Subcutaneous abdominal adipose tissue (tissue), 5 donors: Measurements from ENCODE around the gene PDK1.
"Not testable (repeated sequence)": the region's sequence is repeated elsewhere in the genome, so short reads cannot be mapped to it uniquely, and the experiment has no call there.

Experiments
- H3K27ac ChIP-seq: one replicate; pipeline ENCODE4 v1.7.0; 2013; ENCODE audit warnings: low read depth, mild to moderate bottlenecking, inconsistent platforms, low read length, moderate library complexity
- H3K27me3 ChIP-seq, 5 donors: one replicate each; pipeline ENCODE4 v1.7.0; 2013; ENCODE audit warnings: low read length in 5 of 5, inconsistent platforms in 1 of 5; ENCODE audit not compliant: control insufficient read depth in 5 of 5, insufficient read depth in 4 of 5
- H3K36me3 ChIP-seq, 5 donors: one replicate each; pipeline ENCODE4 v1.7.0; 2013; ENCODE audit warnings: low read length in 5 of 5; ENCODE audit not compliant: control insufficient read depth in 5 of 5, insufficient read depth in 5 of 5
- H3K4me1 ChIP-seq, 5 donors: one replicate each; pipeline ENCODE4 v1.7.0; 2013; ENCODE audit warnings: low read length in 5 of 5, mild to moderate bottlenecking in 3 of 5, moderate library complexity in 1 of 5; ENCODE audit not compliant: control insufficient read depth in 5 of 5, insufficient read depth in 5 of 5
- H3K4me3 ChIP-seq, 5 donors: one replicate each; pipeline ENCODE4 v1.7.0; 2013; ENCODE audit warnings: low read length in 5 of 5, low read depth in 1 of 5
- H3K9ac ChIP-seq, 5 donors: one replicate each; pipeline ENCODE4 v1.7.0; 2013; ENCODE audit warnings: low read length in 5 of 5, mild to moderate bottlenecking in 4 of 5, moderate library complexity in 3 of 5
- H3K9me3 ChIP-seq, 5 donors: one replicate each; pipeline ENCODE4 v1.7.0; 2013; ENCODE audit warnings: low read length in 5 of 5; ENCODE audit not compliant: control insufficient read depth in 5 of 5
- donor health status: healthy.
- donor health status: healthy.
- donor health status: healthy.
- donor health status: healthy.
- donor health status: healthy.

Gene PDK1

DNA sequence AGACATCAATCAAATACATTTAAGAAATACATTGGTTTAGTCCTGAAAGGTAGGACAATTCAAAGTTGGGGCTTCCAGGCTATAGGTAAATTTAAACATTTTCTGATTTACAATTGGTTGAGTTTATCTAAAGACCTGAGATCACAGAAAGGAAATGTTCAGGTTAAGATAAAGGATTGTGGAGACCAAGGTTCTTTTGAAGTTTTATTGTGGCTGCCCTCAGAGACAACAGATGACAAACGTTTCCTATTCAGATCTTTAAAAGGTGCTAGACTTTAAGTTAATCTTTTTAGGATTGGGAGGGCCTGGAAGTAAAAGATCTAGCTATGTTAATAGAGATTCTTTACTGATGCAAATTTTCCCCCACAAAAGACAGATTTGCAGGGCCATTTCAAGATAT, 6.1 kb upstream of the PDK1 start:
- not testable (repeated sequence) for H3K27me3 ChIP-seq, H3K9ac ChIP-seq, H3K9me3 ChIP-seq, H3K27ac ChIP-seq, H3K4me3 ChIP-seq, H3K36me3 ChIP-seq
- H3K4me1 ChIP-seq: peaks cover 1 to 19% (median 12%) of the 10 kb centered on the region in 5 donors

DNA sequence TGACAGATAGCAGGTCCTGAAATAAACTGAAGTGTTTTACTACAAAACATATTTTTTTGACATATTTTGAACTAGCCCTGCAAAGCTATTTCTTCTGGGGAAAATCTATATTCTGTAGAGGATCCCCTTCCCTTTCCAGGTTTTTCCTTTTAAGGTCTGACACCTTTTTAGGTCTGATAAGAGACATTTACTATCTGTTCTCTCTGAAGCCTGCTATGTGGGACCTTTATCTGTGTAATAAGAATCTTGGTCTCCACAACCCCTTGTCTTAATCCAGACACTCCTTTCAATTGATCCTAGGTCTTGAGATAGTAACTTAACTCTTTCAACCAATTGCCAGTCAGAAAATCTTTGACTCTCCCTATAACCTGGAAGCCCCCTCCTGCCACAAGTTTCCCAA, 5.5 kb upstream of the PDK1 start:
- Histone ChIP-seq H3K36me3 (no peaks in the 10 kb centered on the region), H3K4me1 (peaks cover 2 to 24% (median 18%) of the 10 kb centered on the region in 5 donors), H3K27ac (no peak overlapping the region), H3K9ac (no peak overlapping the region), H3K4me3 (no peak overlapping the region), H3K27me3 (no peaks in the 10 kb centered on the region), H3K9me3 (no peaks in the 10 kb centered on the region)

DNA sequence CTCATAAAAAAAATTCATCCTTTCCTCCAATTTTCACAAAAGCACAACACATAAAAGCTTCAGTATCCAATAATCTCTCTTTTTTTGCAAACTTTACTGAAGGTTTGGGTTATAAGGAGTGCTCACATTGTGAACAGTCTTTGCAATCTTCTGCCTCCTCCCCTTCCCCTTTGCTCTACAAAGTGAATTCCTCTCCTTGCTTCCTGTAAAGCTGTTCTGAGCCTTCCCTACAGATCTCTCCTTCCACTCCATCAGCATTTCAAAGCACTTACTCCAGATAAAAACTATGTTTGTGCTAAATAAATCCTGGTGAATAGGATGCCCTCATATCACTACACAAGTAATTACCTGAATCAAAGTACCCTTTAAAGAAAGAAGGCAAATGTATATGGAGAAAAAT, 4.6 kb upstream of the PDK1 start:
- peaks cover 2 to 24% (median 20%) of the 10 kb centered on the region in 5 donors for H3K4me1 ChIP-seq
- H3K27me3 ChIP-seq: no peaks in the 10 kb centered on the region
- peak overlapping the region in 1 of 5 donors; percentile 60 for H3K9ac ChIP-seq
- H3K36me3 ChIP-seq: no peaks in the 10 kb centered on the region
- H3K4me3 ChIP-seq: no peak overlapping the region
- H3K9me3 ChIP-seq: no peaks in the 10 kb centered on the region
- no peak overlapping the region for H3K27ac ChIP-seq

DNA sequence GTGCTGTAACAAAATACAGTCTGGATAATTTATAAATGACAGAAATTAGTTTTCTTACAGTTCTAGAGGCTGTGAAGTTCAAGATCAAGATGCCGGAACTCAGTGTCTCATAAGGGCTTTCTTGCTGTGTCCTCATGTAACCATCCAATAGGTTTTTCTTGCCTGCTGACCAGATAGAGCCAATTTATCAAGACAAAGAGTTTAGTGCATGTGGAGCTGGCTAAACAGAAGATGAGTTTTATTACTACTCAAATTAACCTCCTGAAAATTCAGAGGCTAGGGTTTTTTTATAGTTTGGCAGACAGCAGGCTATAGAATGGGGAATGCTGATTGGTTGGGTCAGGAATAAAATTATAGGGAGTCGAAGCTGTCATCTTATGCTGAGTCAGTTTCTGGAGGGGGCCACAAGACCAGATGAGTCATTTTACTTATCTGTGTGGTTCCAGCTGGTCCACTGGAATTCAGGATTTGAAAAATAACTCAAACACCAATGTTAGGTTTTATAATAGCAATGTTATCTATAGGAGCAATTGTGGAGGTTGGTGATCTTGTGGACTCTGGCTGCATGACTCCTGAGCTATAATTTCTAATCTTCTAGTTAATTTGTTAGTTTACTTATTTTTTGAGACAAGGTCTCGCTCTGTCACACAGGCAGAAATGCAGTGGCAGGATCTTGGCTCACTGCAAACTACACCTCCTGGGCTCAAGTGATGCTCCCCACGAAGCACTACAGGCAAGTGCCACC, 3.2 kb upstream of the PDK1 start:
- no peak overlapping the region for H3K4me3 ChIP-seq
- H3K36me3 ChIP-seq: no peaks in the 10 kb centered on the region
- no peak overlapping the region for H3K9ac ChIP-seq
- peaks cover 5 to 38% (median 35%) of the 10 kb centered on the region in 5 donors for H3K4me1 ChIP-seq
- H3K9me3 ChIP-seq: no peaks in the 10 kb centered on the region
- no peaks in the 10 kb centered on the region for H3K27me3 ChIP-seq
- H3K27ac ChIP-seq: no peak overlapping the region

DNA sequence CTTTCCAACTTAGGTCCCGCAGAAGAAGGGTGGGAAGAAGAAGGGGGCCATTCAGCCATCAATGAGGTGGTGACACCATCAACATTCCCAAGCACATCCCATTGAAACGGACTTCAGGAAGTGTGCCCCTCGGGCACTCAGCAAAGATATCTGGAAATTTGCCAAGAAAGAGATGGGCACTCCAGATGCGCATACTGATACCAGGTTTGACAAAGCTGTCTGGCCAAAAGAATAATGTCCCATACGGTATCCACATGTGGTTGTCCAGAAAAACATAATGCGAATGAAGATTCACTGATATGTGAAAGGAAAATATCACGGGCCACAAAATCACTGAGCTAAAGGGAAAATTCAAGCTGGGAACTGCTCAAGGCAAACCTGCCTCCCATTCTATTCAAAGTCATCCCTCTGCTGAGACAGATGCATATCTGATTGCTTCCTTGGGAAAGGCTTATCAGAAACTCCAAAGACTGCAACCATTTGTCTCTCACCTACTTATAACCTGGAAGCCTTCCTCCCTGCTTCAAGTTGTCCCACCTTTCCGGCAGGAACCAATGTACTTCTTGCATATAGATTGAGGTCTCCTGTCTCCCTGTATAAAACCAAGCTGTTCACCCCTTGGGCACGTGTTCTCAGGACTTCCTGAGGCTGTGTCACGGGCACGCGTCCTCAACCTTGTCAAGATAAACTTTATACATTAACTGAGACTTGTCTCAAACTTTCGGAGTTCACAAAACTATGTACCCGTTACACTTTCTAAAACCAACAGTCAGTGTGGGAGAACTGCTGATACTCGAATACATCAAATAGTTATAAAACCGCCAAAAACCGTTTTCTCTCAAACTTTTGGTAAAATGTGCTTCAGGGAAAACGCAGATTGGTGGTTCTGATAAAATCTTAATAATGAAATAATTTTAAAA, 1.3 kb upstream of the PDK1 start:
- peak overlapping the region; percentile 90 for H3K27ac ChIP-seq
- no peaks in the 10 kb centered on the region for H3K9me3 ChIP-seq
- H3K36me3 ChIP-seq: no peaks in the 10 kb centered on the region
- H3K4me1 ChIP-seq: peaks cover 5 to 43% (median 35%) of the 10 kb centered on the region in 5 donors
- peak overlapping the region; percentile 60 to 88 (median 81) for H3K9ac ChIP-seq
- H3K4me3 ChIP-seq: peak overlapping the region; percentile 68 to 97 (median 93)
- no peaks in the 10 kb centered on the region for H3K27me3 ChIP-seq

DNA sequence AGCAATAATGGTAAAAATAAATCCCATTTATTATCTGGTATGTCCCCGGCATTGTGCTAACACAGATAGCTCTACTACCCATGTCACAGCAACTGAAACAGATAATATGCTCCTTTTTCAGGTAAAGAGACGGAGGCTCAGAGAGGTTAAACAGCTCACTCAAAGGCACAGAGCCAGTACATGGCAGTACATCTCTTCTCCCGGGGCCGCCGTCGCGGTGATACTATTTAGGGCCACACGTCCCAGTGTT, 693 bp upstream of the PDK1 start:
- Histone ChIP-seq H3K27ac (peak overlapping the region; percentile 90), H3K27me3 (no peaks in the 10 kb centered on the region), H3K4me1 (peaks cover 5 to 43% (median 35%) of the 10 kb centered on the region in 5 donors), H3K9me3 (no peaks in the 10 kb centered on the region), H3K36me3 (peaks cover 0 to under 1% (median 0%) of the 10 kb centered on the region in 5 donors), H3K9ac (peak overlapping the region; percentile 60 to 88 (median 81)), H3K4me3 (peak overlapping the region; percentile 68 to 97 (median 93))

DNA sequence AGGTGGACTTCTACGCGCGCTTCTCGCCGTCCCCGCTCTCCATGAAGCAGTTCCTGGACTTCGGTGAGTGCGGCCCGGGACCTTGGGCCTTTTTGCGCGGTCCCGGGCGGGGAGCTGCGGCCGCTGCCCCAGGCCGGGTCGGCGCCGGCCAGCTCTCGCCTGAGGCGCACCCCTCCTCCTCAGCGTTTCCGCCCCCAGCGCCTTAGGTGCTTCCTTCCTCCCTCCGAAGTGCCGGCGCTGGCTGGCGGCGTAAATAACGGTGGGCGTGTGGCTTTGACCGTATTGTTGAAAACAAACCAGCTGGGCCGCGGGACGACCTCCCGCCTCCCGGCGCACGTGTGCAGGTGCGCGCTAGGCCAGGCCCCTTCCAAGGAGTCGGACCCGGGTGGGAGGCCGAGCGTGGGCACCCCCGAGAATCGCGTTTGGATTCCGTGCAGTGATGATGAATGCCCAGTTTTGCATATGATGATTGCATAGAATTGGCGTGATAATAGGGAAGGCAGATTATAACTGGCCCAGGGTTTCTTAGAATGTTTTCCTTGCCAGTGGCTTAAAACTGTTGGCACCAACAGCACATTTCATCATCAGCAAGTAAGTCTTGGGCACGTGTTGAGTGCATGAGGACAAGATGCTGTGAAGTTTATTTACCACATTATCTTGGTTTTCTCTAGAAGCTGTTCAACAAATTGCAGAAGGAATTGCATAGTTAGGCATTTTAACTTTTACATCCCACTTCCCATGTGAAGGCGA, 569 bp downstream of the PDK1 start:
- Histone ChIP-seq H3K27me3 (no peaks in the 10 kb centered on the region), H3K27ac (peak overlapping the region; percentile 90), H3K4me3 (peak overlapping the region; percentile 73 to 93 (median 85)), H3K9me3 (no peaks in the 10 kb centered on the region), H3K36me3 (peaks cover 0 to 3% (median 0%) of the 10 kb centered on the region in 5 donors), H3K4me1 (peaks cover 5 to 39% (median 30%) of the 10 kb centered on the region in 5 donors), H3K9ac (peak overlapping the region; percentile 60 to 96 (median 86))

DNA sequence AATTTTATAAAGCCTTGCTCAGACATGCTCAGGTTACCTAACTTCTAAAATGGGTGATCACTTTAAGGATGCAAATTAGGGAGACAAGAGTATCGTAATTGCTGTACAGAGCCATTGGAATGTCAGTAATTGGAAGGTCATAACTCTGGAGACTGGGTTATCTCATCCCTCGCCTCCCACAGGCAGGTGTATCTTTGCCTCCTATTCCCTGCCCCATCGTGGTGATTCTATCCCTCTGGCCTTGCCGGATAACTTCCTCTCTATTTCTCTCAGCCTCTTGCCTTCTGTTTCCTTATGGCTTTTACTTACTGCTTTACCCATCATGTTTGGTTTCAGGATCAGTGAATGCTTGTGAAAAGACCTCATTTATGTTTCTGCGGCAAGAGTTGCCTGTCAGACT, 2.5 kb downstream of the PDK1 start:
- Histone ChIP-seq H3K36me3 (peaks cover 0 to 6% (median 0%) of the 10 kb centered on the region in 5 donors), H3K9ac (no peak overlapping the region), H3K9me3 (no peaks in the 10 kb centered on the region), H3K27ac (no peak overlapping the region), H3K27me3 (no peaks in the 10 kb centered on the region), H3K4me1 (peaks cover 5 to 32% (median 22%) of the 10 kb centered on the region in 5 donors), H3K4me3 (no peak overlapping the region)

DNA sequence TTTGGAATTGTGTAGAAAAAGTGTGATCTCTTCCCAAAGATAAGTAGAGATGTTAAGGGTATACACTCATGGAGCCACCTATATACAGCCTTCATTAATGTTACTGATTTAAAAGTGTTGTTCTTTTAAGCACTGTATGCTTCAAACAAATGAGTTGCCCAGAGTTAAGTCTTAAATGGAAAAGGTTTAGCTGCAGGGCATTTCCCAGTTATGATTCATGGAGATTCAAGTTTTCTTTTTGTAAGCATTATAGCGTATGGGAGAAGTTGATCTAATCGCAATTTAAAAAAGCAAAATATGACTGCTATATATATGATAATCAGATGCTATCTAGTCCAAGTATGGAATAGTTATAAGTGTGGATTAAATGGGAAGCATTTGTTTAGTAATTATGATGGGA, 4.8 kb downstream of the PDK1 start:
- H3K9ac ChIP-seq: no peak overlapping the region
- no peak overlapping the region for H3K27ac ChIP-seq
- no peak overlapping the region for H3K4me3 ChIP-seq
- peaks cover 4 to 27% (median 15%) of the 10 kb centered on the region in 5 donors for H3K4me1 ChIP-seq
- H3K36me3 ChIP-seq: peaks cover 2 to 14% (median 6%) of the 10 kb centered on the region in 5 donors
- no peaks in the 10 kb centered on the region for H3K27me3 ChIP-seq
- H3K9me3 ChIP-seq: no peaks in the 10 kb centered on the region
